GM23338 (cell line): Measurements from ENCODE around the gene UVRAG.
"Not testable (repeated sequence)": the region's sequence is repeated elsewhere in the genome, so short reads cannot be mapped to it uniquely, and the experiment has no call there.

Experiments used
- CREB1 ChIP-seq: fragments of 250-450 bp; sonication (Bioruptor Pico); IDR thresholded peaks from 2 replicates; pipeline ENCODE4 v1.5.0; 2020; ENCODE audit warnings: low read depth, mild to moderate bottlenecking, moderate library complexity
- EZH2 ChIP-seq: fragments of 200-600 bp; sonication (generic); IDR thresholded peaks from one replicate; pipeline ENCODE4 v1.8.0; 2017; ENCODE audit warnings: antibody characterized with exemption, mild to moderate bottlenecking, low read depth; ENCODE audit not compliant: unreplicated experiment
- EZH2phosphoT487 ChIP-seq: fragments of 200-600 bp; sonication (generic); IDR thresholded peaks from one replicate; pipeline ENCODE4 v1.8.1; 2018; ENCODE audit warnings: antibody characterized with exemption; ENCODE audit not compliant: unreplicated experiment
- JUNB ChIP-seq: IDR thresholded peaks from one replicate; pipeline ENCODE4 v1.6.1; 2016; ENCODE audit warnings: antibody characterized with exemption; ENCODE audit not compliant: unreplicated experiment
- NANOG ChIP-seq: IDR thresholded peaks from 2 replicates; pipeline ENCODE4 v1.6.1; 2016; ENCODE audit warnings: antibody characterized with exemption, borderline replicate concordance
- POLR2AphosphoS5 ChIP-seq: IDR thresholded peaks from 2 replicates; pipeline ENCODE4 v1.6.1; 2016; ENCODE audit warnings: antibody characterized with exemption, low read depth
- STAT1 ChIP-seq: IDR thresholded peaks from one replicate; pipeline ENCODE4 v1.6.1; 2016; ENCODE audit warnings: antibody characterized with exemption; ENCODE audit not compliant: unreplicated experiment
- ZNF331 ChIP-seq: fragments of 250-450 bp; sonication (Bioruptor Pico); IDR thresholded peaks from 2 replicates; pipeline ENCODE4 v1.5.0; 2020; ENCODE audit warnings: low read depth, mild to moderate bottlenecking, moderate library complexity
- TF ChIP-seq, protein P1 (sequence below), 2 experiments: fragments of 200-600 bp in 1 of 2; sonication (generic) in 1 of 2; conservative IDR thresholded peaks; 2 replicates each; pipeline versions ENCODE4 v1.5.1 to v1.6.1; 2016 to 2017; ENCODE audit warnings: antibody characterized with exemption in 2 of 2, low read depth in 2 of 2, mild to moderate bottlenecking in 2 of 2, moderate library complexity in 1 of 2
- TF ChIP-seq, protein P2 (sequence below): IDR thresholded peaks from 2 replicates; pipeline ENCODE4 v1.6.1; 2016; ENCODE audit warnings: antibody characterized with exemption
- TF ChIP-seq, protein P3 (sequence below): IDR thresholded peaks from one replicate; pipeline ENCODE4 v1.6.1; 2018; ENCODE audit warnings: antibody characterized with exemption; ENCODE audit not compliant: unreplicated experiment

DNA sequence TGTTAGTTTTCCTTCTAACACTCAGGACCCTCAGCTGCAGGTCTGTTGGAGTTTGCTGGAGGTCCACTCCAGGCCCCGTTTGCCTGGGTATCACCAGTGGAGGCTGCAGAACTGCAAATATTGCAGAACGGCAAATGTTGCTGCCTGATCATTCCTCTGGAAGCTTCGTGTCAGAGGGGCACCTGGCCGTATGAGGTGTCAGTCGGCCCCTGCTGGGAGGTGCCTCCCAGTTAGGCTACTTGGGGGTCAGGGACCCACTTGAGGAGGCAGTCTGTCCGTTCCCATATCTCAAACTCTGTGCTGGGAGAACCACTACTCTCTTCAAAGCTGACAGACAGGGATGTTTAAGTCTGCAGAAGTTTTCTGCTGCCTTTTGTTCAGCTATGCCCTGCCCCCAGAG lies 164.1 kb downstream of the UVRAG start:
- TF ChIP-seq, protein P1, sequence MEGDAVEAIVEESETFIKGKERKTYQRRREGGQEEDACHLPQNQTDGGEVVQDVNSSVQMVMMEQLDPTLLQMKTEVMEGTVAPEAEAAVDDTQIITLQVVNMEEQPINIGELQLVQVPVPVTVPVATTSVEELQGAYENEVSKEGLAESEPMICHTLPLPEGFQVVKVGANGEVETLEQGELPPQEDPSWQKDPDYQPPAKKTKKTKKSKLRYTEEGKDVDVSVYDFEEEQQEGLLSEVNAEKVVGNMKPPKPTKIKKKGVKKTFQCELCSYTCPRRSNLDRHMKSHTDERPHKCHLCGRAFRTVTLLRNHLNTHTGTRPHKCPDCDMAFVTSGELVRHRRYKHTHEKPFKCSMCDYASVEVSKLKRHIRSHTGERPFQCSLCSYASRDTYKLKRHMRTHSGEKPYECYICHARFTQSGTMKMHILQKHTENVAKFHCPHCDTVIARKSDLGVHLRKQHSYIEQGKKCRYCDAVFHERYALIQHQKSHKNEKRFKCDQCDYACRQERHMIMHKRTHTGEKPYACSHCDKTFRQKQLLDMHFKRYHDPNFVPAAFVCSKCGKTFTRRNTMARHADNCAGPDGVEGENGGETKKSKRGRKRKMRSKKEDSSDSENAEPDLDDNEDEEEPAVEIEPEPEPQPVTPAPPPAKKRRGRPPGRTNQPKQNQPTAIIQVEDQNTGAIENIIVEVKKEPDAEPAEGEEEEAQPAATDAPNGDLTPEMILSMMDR (conservative IDR thresholded peaks at IDR 0.05; ENCODE audit: low read depth in 2 of 2): not testable (repeated sequence)
- not testable (repeated sequence) for TF ChIP-seq POLR2AphosphoS5; EZH2; EZH2phosphoT487; CREB1 (CRISPR knock-in tag); JUNB; ZNF331 (CRISPR knock-in tag); NANOG; STAT1
- TF ChIP-seq, protein P2, sequence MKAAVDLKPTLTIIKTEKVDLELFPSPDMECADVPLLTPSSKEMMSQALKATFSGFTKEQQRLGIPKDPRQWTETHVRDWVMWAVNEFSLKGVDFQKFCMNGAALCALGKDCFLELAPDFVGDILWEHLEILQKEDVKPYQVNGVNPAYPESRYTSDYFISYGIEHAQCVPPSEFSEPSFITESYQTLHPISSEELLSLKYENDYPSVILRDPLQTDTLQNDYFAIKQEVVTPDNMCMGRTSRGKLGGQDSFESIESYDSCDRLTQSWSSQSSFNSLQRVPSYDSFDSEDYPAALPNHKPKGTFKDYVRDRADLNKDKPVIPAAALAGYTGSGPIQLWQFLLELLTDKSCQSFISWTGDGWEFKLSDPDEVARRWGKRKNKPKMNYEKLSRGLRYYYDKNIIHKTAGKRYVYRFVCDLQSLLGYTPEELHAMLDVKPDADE: not testable (repeated sequence)
- TF ChIP-seq, protein P3, sequence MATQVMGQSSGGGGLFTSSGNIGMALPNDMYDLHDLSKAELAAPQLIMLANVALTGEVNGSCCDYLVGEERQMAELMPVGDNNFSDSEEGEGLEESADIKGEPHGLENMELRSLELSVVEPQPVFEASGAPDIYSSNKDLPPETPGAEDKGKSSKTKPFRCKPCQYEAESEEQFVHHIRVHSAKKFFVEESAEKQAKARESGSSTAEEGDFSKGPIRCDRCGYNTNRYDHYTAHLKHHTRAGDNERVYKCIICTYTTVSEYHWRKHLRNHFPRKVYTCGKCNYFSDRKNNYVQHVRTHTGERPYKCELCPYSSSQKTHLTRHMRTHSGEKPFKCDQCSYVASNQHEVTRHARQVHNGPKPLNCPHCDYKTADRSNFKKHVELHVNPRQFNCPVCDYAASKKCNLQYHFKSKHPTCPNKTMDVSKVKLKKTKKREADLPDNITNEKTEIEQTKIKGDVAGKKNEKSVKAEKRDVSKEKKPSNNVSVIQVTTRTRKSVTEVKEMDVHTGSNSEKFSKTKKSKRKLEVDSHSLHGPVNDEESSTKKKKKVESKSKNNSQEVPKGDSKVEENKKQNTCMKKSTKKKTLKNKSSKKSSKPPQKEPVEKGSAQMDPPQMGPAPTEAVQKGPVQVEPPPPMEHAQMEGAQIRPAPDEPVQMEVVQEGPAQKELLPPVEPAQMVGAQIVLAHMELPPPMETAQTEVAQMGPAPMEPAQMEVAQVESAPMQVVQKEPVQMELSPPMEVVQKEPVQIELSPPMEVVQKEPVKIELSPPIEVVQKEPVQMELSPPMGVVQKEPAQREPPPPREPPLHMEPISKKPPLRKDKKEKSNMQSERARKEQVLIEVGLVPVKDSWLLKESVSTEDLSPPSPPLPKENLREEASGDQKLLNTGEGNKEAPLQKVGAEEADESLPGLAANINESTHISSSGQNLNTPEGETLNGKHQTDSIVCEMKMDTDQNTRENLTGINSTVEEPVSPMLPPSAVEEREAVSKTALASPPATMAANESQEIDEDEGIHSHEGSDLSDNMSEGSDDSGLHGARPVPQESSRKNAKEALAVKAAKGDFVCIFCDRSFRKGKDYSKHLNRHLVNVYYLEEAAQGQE: not testable (repeated sequence)
